PFSK-1 (cell line): ENCODE data around the gene YWHAB.

ENCODE experiments used
- POLR2AphosphoS5 ChIP-seq: IDR thresholded peaks from 2 replicates; pipeline ENCODE4 v1.6.1; 2012; ENCODE audit warnings: low read depth, mild to moderate bottlenecking, control low read depth, low read length, moderate library complexity
- REST ChIP-seq, 2 experiments: IDR thresholded peaks; 2 replicates each; pipeline versions ENCODE4 v1.6.1 to v1.8.0; 2011 to 2012; ENCODE audit warnings: low read depth in 2 of 2, low read length in 2 of 2, control low read depth in 1 of 2, inconsistent platforms in 1 of 2, mild to moderate bottlenecking in 1 of 2, moderate library complexity in 1 of 2; ENCODE audit not compliant: insufficient read depth in 1 of 2
- TAF1 ChIP-seq: IDR thresholded peaks from 2 replicates; pipeline ENCODE4 v1.6.1; 2012; ENCODE audit warnings: low read length, control low read depth, borderline replicate concordance; ENCODE audit not compliant: insufficient read depth

DNA sequence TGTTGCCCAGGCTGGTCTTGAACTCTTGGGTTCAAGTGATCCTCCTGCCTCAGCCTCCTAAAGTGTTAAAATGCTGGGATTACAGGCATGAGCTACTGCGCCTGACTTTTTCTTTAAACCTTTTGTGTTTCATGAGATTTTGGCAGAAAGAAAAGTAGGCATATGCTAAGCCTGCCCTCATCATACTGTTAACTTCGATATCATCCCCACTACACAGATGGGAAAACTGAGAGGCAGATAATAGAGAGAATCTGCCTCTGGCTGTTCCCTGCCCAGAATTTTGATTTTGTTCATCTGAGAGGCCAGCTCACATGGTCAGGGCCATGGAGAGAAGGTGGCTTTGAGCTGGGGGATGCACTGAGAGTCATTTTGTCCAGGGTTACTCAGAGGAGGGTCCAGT, 31.9 kb downstream of the YWHAB start:
- no peak for TF ChIP-seq POLR2AphosphoS5
- TF ChIP-seq REST (IDR thresholded peaks at IDR 0.05; ENCODE audit: insufficient read depth in 1 of 2, low read depth in 2 of 2, low read length in 2 of 2) = no peak
- no peak for TF ChIP-seq TAF1
